ENCODE measurements around the gene ARPP21. TPM values are rescaled to one million over a fixed set of nuclear protein-coding genes. Genes with fewer than 3 reads are reported as not detected.

Gene ARPP21
- polyA plus RNA-seq, 1 experiment: not detected

- TF ChIP-seq CTCF (IDR thresholded peaks at IDR 0.05; ENCODE audit: low read depth, low read length): no peak
- ChIA-PET CTCF (no interaction called here), POLR2A (no interaction called here)
Observed at GRCh38 chr3:35748144-35748543, 108.8 kb downstream of the ARPP21 start.

GRCh38 chr3:35751207-35751606, 111.9 kb downstream of the ARPP21 start:
- TF ChIP-seq CTCF (IDR thresholded peaks at IDR 0.05; ENCODE audit: low read depth, low read length): no peak
- Histone ChIP-seq H3K4me3 (ENCODE audit: low read depth, low read length) (no peak overlapping the region), H3K27ac (ENCODE audit: low read depth, low read length) (no peak overlapping the region), H3K9me3 (ENCODE audit: control insufficient read depth, insufficient read depth, low read length) (no peaks in the 10 kb centered on the region), H3K27me3 (ENCODE audit: control insufficient read depth, insufficient read depth, low read length) (no peaks in the 10 kb centered on the region)
- ChIA-PET CTCF (no interaction called here), POLR2A (no interaction called here)
- DNase-seq (ENCODE audit: low read depth, low spot score): no peak

More at GRCh38 chr3:35748144-35748543, 108.8 kb downstream of the ARPP21 start:
- Histone ChIP-seq H3K4me3 (ENCODE audit: low read depth, low read length) (no peak overlapping the region), H3K27me3 (ENCODE audit: control insufficient read depth, insufficient read depth, low read length) (no peaks in the 10 kb centered on the region), H3K9me3 (ENCODE audit: control insufficient read depth, insufficient read depth, low read length) (0 out of 2 replicates have a peak, but pooled peaks cover 3% of the 10 kb centered on the region), H3K27ac (ENCODE audit: low read depth, low read length) (no peak overlapping the region)
- DNase-seq (ENCODE audit: low read depth, low spot score): no peak

- H3K4me3 ChIP-seq (ENCODE audit: low read depth, low read length): no peak overlapping the region
- CTCF ChIA-PET: no interaction called here
- POLR2A ChIA-PET: no interaction called here
- no peaks in the 10 kb centered on the region for H3K9me3 ChIP-seq (ENCODE audit: control insufficient read depth, insufficient read depth, low read length)
- no peak for DNase-seq (ENCODE audit: low read depth, low spot score)
- TF ChIP-seq CTCF (IDR thresholded peaks at IDR 0.05; ENCODE audit: low read depth, low read length): no peak
- no peak overlapping the region for H3K27ac ChIP-seq (ENCODE audit: low read depth, low read length)
- no peaks in the 10 kb centered on the region for H3K27me3 ChIP-seq (ENCODE audit: control insufficient read depth, insufficient read depth, low read length)
Observed at GRCh38 chr3:35757991-35758757, 118.8 kb downstream of the ARPP21 start.

- Histone ChIP-seq H3K27me3 (ENCODE audit: control insufficient read depth, insufficient read depth, low read length) (no peaks in the 10 kb centered on the region), H3K4me3 (ENCODE audit: low read depth, low read length) (no peak overlapping the region), H3K9me3 (ENCODE audit: control insufficient read depth, insufficient read depth, low read length) (no peaks in the 10 kb centered on the region), H3K27ac (ENCODE audit: low read depth, low read length) (no peak overlapping the region)
- ChIA-PET CTCF (no interaction called here), POLR2A (no interaction called here)
- no peak for DNase-seq (ENCODE audit: low read depth, low spot score)
- no peak for TF ChIP-seq CTCF (IDR thresholded peaks at IDR 0.05; ENCODE audit: low read depth, low read length)
Observed at GRCh38 chr3:35760146-35760545, 120.8 kb downstream of the ARPP21 start.

- no peaks in the 10 kb centered on the region for H3K9me3 ChIP-seq (ENCODE audit: control insufficient read depth, insufficient read depth, low read length)
- no peak for TF ChIP-seq CTCF (IDR thresholded peaks at IDR 0.05; ENCODE audit: low read depth, low read length)
- H3K27me3 ChIP-seq (ENCODE audit: control insufficient read depth, insufficient read depth, low read length): no peaks in the 10 kb centered on the region
- H3K27ac ChIP-seq (ENCODE audit: low read depth, low read length): no peak overlapping the region
- ChIA-PET CTCF (no interaction called here), POLR2A (no interaction called here)
- H3K4me3 ChIP-seq (ENCODE audit: low read depth, low read length): no peak overlapping the region
- DNase-seq (ENCODE audit: low read depth, low spot score): no peak
Observed at GRCh38 chr3:35761311-35761710, 122.0 kb downstream of the ARPP21 start.
